ENCODE data around the gene XPR1. TPM values are rescaled to one million over a fixed set of nuclear protein-coding genes. Genes with fewer than 3 reads are reported as not detected.
A peak's percentile ranks its signal among the peaks of the same experiment; 100 is the strongest.

Gene XPR1
- total and polyA plus RNA-seq, 10 of the 15 experiments (the other 5 are each of a cell fraction or from before 2014, with no cell fraction given) = 1.1 to 33.9 (median 11.3) TPM

- peak; percentile 24; the same call in 1 of the 3 replicates for ATAC-seq
- CTCF ChIA-PET = interaction anchor here (1.4 to 2.5 kb wide), 4 partner anchors 10 to 218 kb away, joined by 3 to 12 read pairs (median 6); no protein-coding TSS in a partner anchor
- H4K20me1 ChIP-seq (ENCODE audit: control insufficient read depth, insufficient read depth) = no peaks in the 10 kb centered on the region
- WGBS (ENCODE audit: insufficient coverage, insufficient replicate concordance, low lambda C conversion rate, missing lambda C conversion rate) = 34% methylated on average over 5 of the region's 5 CpGs
- no peak overlapping the region for H3K9ac ChIP-seq (ENCODE audit: control insufficient read depth, insufficient read depth, low read length)
- POLR2A ChIA-PET = interaction anchor here (1.3 kb wide), 1 partner anchor 9 kb away, joined by 4 read pairs; no protein-coding TSS in a partner anchor
- no peak for FAIRE-seq
- H3K79me2 ChIP-seq (ENCODE audit: control insufficient read depth, insufficient read depth, low read length) = no peaks in the 10 kb centered on the region
- TF ChIP-seq KLF5 (IDR thresholded peaks at IDR 0.05; ENCODE audit: partially characterized antibody) = no peak
- TF ChIP-seq HSF1 (IDR thresholded peaks at IDR 0.05; ENCODE audit: low read depth, low read length) = no peak
- TF ChIP-seq POLR2AphosphoS2 (IDR thresholded peaks at IDR 0.05; ENCODE audit: low read depth, low read length) = no peak
- TF ChIP-seq ATF7 (IDR thresholded peaks at IDR 0.05; ENCODE audit: low read depth) = no peak
- no peak for TF ChIP-seq IKZF1 (conservative IDR thresholded peaks at IDR 0.05)
- TF ChIP-seq ZNF622 (IDR thresholded peaks at IDR 0.05) = no peak
- TF ChIP-seq SPI1 (IDR thresholded peaks at IDR 0.05; ENCODE audit: borderline replicate concordance, insufficient read depth, low read depth, low read length) = no peak
- TF ChIP-seq MXI1 (IDR thresholded peaks at IDR 0.05; ENCODE audit: low read depth, low read length) = no peak
- no peak for TF ChIP-seq NR2F1 (conservative IDR thresholded peaks at IDR 0.05)
- no peaks in the 10 kb centered on the region for H3K27me3 ChIP-seq (replicated peaks in 1 of 2; ENCODE audit: control insufficient read depth in 2 of 2, insufficient read depth in 2 of 2, low read length in 1 of 2)
- RAD21 ChIA-PET (ENCODE audit: unreplicated experiment) = interaction anchor here (1.0 to 1.4 kb wide), 4 partner anchors 9 to 216 kb away, joined by 3 to 5 read pairs (median 4); no protein-coding TSS in a partner anchor
- no peaks in the 10 kb centered on the region; a peak in 2 of 4 replicates for H3K36me3 ChIP-seq (ENCODE audit: control insufficient read depth in 2 of 2, insufficient read depth in 2 of 2, low read length in 1 of 2)
- H3K27ac ChIP-seq (ENCODE audit: control insufficient read depth, insufficient read depth) = no peak overlapping the region
- no peak overlapping the region for H3K4me3 ChIP-seq
- no peaks in the 10 kb centered on the region for H3K9me3 ChIP-seq (replicated peaks; ENCODE audit: control insufficient read depth, insufficient read depth, low read length)
- H3K4me2 ChIP-seq (ENCODE audit: control insufficient read depth, insufficient read depth) = no peak overlapping the region
- in situ Hi-C loops (cut with MboI) = loop anchor here (25.0 kb wide), 1 partner anchor 516 kb away; no protein-coding TSS in a partner anchor
- BruUV-seq (replicated peaks) = no TSS peak
- intact Hi-C loops (cut with micrococcal nuclease; ENCODE audit: unreplicated experiment) = no loop called here
- DNase-seq (ENCODE audit: low read depth, low spot score) = no peak
- H3K4me1 ChIP-seq (ENCODE audit: control insufficient read depth, insufficient read depth, low read length) = no peaks in the 10 kb centered on the region
- H2AFZ ChIP-seq (ENCODE audit: control insufficient read depth, low read depth, low read length) = no peak overlapping the region
- SMC1A ChIA-PET (ENCODE audit: uncharacterized antibody, unreplicated experiment) = interaction anchor here (0.7 to 4.6 kb wide), 7 partner anchors 9 to 216 kb away, joined by 3 to 20 read pairs (median 4); no protein-coding TSS in a partner anchor
Measured at GRCh38 chr1:180646093-180646492, 14.3 kb downstream of the XPR1 start.
